ENCODE results near the gene F11R.
"Not testable (repeated sequence)": the region's sequence is repeated elsewhere in the genome, so short reads cannot be mapped to it uniquely, and the experiment has no call there.

Gene F11R

DNA sequence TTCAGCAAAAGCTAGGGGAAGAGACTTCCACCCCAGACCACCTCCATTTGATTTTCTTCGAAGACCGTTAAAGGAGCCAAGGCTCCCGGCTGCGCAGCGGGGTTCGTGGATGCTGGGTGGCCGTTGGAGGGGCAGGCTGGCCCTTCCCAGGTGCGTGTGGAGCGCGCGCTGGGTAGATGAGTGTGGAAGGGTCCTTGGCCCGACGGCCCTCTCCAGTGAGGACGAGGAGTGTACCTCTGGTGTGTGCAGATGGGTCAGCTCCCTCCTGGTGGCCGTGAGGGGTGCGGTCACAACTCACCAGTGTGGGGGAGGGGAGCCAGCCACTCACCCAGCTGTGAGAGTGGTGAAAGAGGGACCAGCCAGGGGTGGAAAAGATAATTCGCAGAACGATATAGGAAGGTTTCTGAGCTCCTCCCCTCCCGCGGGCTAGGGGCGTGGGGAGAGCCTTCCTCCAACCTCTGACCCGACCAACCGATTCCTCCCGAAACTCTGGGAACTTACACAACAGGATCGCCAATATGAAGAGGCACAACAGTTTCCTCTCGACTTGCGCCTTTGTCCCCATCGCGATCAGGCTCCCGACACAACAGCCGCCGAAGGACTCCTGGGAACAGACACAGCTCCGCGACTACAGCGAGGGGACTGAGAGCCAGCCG lies at the start of gene F11R:
Gene F11R, minus strand, starts transcription at position 644 of the 656 bp plus-strand sequence. Its CDS starts 79 bp downstream, at position 565.
- peak within 1 kb of the TSS; percentile 77 to 93 (median 91) for H3K4me3 ChIP-seq (ENCODE audit: low read depth in 1 of 5, low read length in 5 of 5)
- no peaks in the 10 kb centered on the region for H3K36me3 ChIP-seq (ENCODE audit: control insufficient read depth in 5 of 5, insufficient read depth in 5 of 5, low read length in 5 of 5)
- H3K27me3 ChIP-seq (ENCODE audit: control insufficient read depth in 5 of 5, insufficient read depth in 4 of 5, low read length in 5 of 5): no peaks in the 10 kb centered on the region
- H3K9ac ChIP-seq (ENCODE audit: low read length in 5 of 5): peak within 1 kb of the TSS; percentile 69 to 93 (median 84)
- peak within 1 kb of the TSS; percentile 94 for H3K27ac ChIP-seq (ENCODE audit: low read depth, low read length)
- no peaks in the 10 kb centered on the region for H3K9me3 ChIP-seq (ENCODE audit: control insufficient read depth in 5 of 5, low read length in 5 of 5)
- peaks cover 3 to 49% (median 44%) of the 10 kb centered on the region in 5 donors for H3K4me1 ChIP-seq (ENCODE audit: control insufficient read depth in 5 of 5, insufficient read depth in 5 of 5, low read length in 5 of 5)

DNA sequence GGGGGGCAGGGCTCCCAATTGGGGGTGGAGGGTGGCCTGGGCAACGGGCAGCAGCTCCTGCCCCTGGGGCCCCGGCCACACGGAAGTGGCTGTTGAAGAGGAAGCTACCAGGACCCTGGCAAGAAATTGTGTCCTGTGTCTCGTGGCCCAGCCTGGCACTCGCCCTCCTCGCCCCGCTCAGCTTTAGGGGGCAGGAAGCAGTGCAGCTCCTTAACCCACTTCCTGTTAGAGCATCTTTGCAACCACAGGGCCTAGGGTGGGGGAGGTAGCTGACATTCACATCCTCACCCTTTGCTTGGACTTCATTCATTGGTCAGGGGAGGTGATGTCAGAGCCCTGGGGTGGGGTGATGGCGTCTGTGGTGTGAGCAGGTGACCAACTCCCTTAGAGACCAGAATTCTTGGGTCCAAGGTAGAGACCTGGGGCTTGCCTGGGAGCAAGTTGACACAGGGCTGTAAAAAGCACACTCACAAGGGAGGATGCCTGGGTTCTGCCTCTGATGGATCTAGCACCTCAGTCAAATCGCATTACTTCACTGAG lies 48.8 kb upstream of the F11R start, which contains the start of gene ARHGAP30:
Gene ARHGAP30, minus strand, starts transcription at position 161 of the 540 bp plus-strand sequence. CDS start 267 bp downstream, outside the sequence.
- H3K9ac ChIP-seq (ENCODE audit: low read length in 5 of 5): peak within 1 kb of the TSS in 4 of 5 donors; percentile 41 to 68 (median 62)
- H3K27ac ChIP-seq (ENCODE audit: low read depth, low read length): peak within 1 kb of the TSS; percentile 37
- no peaks in the 10 kb centered on the region for H3K9me3 ChIP-seq (ENCODE audit: control insufficient read depth in 5 of 5, low read length in 5 of 5)
- peak within 1 kb of the TSS; percentile 45 to 73 (median 59) for H3K4me3 ChIP-seq (ENCODE audit: low read depth in 1 of 5, low read length in 5 of 5)
- H3K4me1 ChIP-seq (ENCODE audit: control insufficient read depth in 5 of 5, insufficient read depth in 5 of 5, low read length in 5 of 5): peaks cover 0 to 16% (median 8%) of the 10 kb centered on the region in 5 donors
- no peaks in the 10 kb centered on the region for H3K27me3 ChIP-seq (ENCODE audit: control insufficient read depth in 5 of 5, insufficient read depth in 4 of 5, low read length in 5 of 5)
- no peaks in the 10 kb centered on the region for H3K36me3 ChIP-seq (ENCODE audit: control insufficient read depth in 5 of 5, insufficient read depth in 5 of 5, low read length in 5 of 5)

DNA sequence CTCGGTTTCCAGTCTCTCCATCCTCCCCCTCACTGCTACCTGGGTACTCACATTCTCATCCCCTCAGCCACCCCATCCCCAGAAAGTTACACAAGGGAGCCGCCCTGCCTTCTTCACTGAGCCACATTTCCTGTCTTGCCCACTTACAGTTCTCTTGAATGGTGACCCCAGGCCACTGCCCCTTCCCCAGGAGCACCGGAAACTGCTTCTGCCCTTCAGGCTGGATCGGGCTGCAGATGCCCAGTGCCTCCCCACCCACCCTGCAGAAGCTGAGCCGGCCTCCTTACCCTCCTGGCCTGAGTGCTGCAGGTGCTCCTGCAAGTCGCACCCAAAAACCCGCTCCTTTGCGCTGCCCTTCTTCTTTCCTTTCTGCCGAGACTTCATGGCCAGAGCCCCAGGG lies 48.3 kb upstream of the F11R start:
- Histone ChIP-seq H3K27me3 (ENCODE audit: control insufficient read depth in 5 of 5, insufficient read depth in 4 of 5, low read length in 5 of 5) (no peaks in the 10 kb centered on the region), H3K9ac (ENCODE audit: low read length in 5 of 5) (peak overlapping the region in 4 of 5 donors; percentile 41 to 68 (median 62)), H3K4me1 (ENCODE audit: control insufficient read depth in 5 of 5, insufficient read depth in 5 of 5, low read length in 5 of 5) (peaks cover 0 to 16% (median 8%) of the 10 kb centered on the region in 5 donors), H3K4me3 (ENCODE audit: low read depth in 1 of 5, low read length in 5 of 5) (peak overlapping the region; percentile 45 to 73 (median 59)), H3K9me3 (ENCODE audit: control insufficient read depth in 5 of 5, low read length in 5 of 5) (no peaks in the 10 kb centered on the region), H3K27ac (ENCODE audit: low read depth, low read length) (peak overlapping the region; percentile 37), H3K36me3 (ENCODE audit: control insufficient read depth in 5 of 5, insufficient read depth in 5 of 5, low read length in 5 of 5) (no peaks in the 10 kb centered on the region)

DNA sequence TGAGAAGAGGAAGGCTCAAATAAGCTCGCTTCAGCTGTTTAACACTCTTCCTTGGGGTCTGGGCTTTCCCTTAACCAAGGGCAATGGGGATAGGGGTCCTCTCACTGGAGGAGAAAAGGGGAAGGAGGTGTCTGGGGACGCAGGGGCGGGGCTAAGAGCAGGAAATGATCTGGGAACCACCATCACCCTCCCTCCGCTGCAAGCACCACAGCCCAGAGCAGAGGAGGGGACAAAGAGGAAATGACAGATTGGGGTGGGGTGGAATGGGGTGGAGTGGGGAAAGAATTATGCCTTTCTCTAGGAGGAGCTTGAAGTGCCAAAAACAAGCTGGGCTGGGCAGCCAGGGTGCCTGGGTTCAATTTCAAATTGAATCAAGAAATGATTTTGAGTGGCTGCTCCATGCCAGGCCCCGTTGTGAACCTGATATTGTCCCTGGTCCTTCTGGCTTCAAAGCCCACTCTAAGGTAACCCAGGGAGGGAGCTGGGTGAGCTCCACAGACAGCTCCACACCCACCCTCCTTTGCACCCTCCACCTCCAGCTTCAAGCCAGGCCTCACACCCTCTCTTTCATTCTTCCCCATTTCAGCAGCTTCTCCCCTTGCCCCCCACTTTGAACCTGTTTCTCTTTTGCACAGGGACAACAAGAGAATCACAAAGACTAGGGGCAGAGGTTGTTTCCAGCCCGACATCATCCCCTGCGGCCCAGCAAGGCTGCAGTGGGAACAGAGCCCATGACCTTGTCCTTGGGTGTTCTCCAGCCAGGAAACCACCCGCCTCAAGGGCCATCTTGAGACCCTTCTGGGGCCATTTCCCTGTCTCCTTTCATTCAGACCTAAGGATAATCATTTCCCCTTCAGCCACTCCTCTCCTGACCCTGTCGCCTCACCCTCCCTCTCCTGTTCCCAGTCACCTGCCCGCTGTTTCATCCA lies 47.6 kb upstream of the F11R start:
- Histone ChIP-seq H3K9me3 (ENCODE audit: control insufficient read depth in 5 of 5, low read length in 5 of 5) (no peaks in the 10 kb centered on the region), H3K4me3 (ENCODE audit: low read depth in 1 of 5, low read length in 5 of 5) (peak overlapping the region; percentile 45 to 73 (median 59)), H3K4me1 (ENCODE audit: control insufficient read depth in 5 of 5, insufficient read depth in 5 of 5, low read length in 5 of 5) (peaks cover 0 to 16% (median 8%) of the 10 kb centered on the region in 5 donors), H3K27me3 (ENCODE audit: control insufficient read depth in 5 of 5, insufficient read depth in 4 of 5, low read length in 5 of 5) (no peaks in the 10 kb centered on the region), H3K9ac (ENCODE audit: low read length in 5 of 5) (peak overlapping the region in 4 of 5 donors; percentile 41 to 68 (median 62)), H3K27ac (ENCODE audit: low read depth, low read length) (peak overlapping the region; percentile 37), H3K36me3 (ENCODE audit: control insufficient read depth in 5 of 5, insufficient read depth in 5 of 5, low read length in 5 of 5) (no peaks in the 10 kb centered on the region)

DNA sequence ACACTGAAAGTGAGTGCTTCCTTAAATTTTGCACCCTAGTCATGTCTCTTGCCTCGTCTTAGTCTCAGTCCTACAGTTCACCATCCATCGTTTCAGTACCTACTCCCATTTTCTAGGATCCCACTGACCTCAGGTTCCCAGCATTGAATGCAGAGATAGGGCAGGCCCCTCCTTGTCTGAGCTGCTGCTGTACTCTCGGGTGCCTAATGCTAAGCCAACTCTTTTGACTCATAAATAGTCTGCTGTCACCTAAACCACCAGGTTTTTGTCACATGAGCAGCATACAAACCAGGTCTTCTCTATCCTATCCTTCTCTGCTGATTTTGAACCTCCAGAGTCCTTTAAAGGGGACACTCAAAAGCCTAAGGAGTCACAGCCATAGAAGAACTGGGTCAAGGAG lies 45.7 kb upstream of the F11R start:
- no peak overlapping the region for H3K9ac ChIP-seq (ENCODE audit: low read length in 5 of 5)
- H3K27me3 ChIP-seq (ENCODE audit: control insufficient read depth in 5 of 5, insufficient read depth in 4 of 5, low read length in 5 of 5): no peaks in the 10 kb centered on the region
- peaks cover 0 to 16% (median 4%) of the 10 kb centered on the region in 5 donors for H3K4me1 ChIP-seq (ENCODE audit: control insufficient read depth in 5 of 5, insufficient read depth in 5 of 5, low read length in 5 of 5)
- no peaks in the 10 kb centered on the region for H3K9me3 ChIP-seq (ENCODE audit: control insufficient read depth in 5 of 5, low read length in 5 of 5)
- no peak overlapping the region for H3K27ac ChIP-seq (ENCODE audit: low read depth, low read length)
- H3K4me3 ChIP-seq (ENCODE audit: low read depth in 1 of 5, low read length in 5 of 5): no peak overlapping the region
- H3K36me3 ChIP-seq (ENCODE audit: control insufficient read depth in 5 of 5, insufficient read depth in 5 of 5, low read length in 5 of 5): no peaks in the 10 kb centered on the region

DNA sequence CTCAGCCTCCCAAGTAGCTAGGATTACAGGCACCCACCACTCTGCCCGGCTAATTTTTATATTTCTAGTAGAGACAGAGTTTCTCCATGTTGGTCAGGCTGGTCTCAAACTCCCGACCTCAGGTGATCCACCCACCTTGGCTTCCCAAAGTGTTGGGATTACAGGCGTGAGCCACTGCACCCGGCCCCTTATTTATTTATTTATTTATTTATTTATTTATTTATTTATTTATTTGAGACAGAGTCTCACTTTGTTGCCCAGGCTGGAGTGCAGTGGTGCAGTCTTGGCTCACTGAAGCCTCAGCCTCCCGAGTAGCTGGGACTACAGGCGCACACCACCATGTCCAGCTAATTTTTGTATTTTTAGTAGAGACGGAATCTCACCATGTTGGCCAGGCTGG lies 44.7 kb upstream of the F11R start:
- not testable (repeated sequence) for H3K27ac ChIP-seq (ENCODE audit: low read depth, low read length); H3K9me3 ChIP-seq (ENCODE audit: control insufficient read depth in 5 of 5, low read length in 5 of 5); H3K9ac ChIP-seq (ENCODE audit: low read length in 5 of 5); H3K36me3 ChIP-seq (ENCODE audit: control insufficient read depth in 5 of 5, insufficient read depth in 5 of 5, low read length in 5 of 5); H3K27me3 ChIP-seq (ENCODE audit: control insufficient read depth in 5 of 5, insufficient read depth in 4 of 5, low read length in 5 of 5); H3K4me3 ChIP-seq (ENCODE audit: low read depth in 1 of 5, low read length in 5 of 5)
- peaks cover 0 to 16% (median 4%) of the 10 kb centered on the region in 5 donors for H3K4me1 ChIP-seq (ENCODE audit: control insufficient read depth in 5 of 5, insufficient read depth in 5 of 5, low read length in 5 of 5)

DNA sequence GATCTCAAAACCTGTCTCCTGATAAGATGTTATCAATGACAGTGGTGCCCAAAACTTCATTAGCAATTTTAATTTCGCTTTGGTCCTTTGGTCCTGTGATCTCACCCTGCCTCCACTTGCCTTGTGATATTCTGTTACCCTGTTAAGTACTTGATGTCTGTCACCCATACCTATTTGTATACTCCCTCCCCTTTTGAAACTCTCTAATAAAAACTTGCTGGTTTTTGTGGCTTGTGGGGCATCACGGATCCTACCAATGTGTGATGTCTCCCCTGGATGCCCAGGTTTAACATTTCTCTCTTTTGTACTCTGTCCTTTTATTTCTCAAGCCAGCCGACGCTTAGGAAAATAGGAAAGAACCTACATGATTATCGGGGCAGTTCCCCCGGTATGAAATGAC lies 43.0 kb upstream of the F11R start:
- H3K9me3 ChIP-seq (ENCODE audit: control insufficient read depth in 5 of 5, low read length in 5 of 5); H3K27me3 ChIP-seq (ENCODE audit: control insufficient read depth in 5 of 5, insufficient read depth in 4 of 5, low read length in 5 of 5); H3K9ac ChIP-seq (ENCODE audit: low read length in 5 of 5); H3K4me3 ChIP-seq (ENCODE audit: low read depth in 1 of 5, low read length in 5 of 5); H3K4me1 ChIP-seq (ENCODE audit: control insufficient read depth in 5 of 5, insufficient read depth in 5 of 5, low read length in 5 of 5); H3K36me3 ChIP-seq (ENCODE audit: control insufficient read depth in 5 of 5, insufficient read depth in 5 of 5, low read length in 5 of 5); H3K27ac ChIP-seq (ENCODE audit: low read depth, low read length): not testable (repeated sequence)

DNA sequence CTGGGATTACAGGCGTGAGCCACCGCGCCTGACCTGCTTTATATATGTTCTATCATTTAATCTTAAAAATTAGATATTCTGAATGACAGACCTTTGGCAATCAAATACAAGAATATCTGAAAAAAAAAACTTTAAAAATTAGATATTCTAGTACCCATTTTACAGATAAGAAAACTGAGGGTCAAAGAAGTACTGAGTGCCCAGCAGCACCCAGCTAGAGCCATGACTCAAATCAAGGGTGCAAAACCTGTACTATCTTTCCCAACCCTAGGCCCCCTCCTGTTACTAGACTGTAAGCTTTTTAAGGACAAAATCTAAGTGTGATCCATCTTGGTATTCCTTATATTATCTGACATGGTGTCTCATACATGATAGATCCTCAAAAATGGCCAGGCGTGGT lies 40.5 kb upstream of the F11R start:
- no peaks in the 10 kb centered on the region for H3K9me3 ChIP-seq (ENCODE audit: control insufficient read depth in 5 of 5, low read length in 5 of 5)
- no peaks in the 10 kb centered on the region for H3K4me1 ChIP-seq (ENCODE audit: control insufficient read depth in 5 of 5, insufficient read depth in 5 of 5, low read length in 5 of 5)
- H3K9ac ChIP-seq (ENCODE audit: low read length in 5 of 5): no peak overlapping the region
- H3K36me3 ChIP-seq (ENCODE audit: control insufficient read depth in 5 of 5, insufficient read depth in 5 of 5, low read length in 5 of 5): peaks cover 0 to 13% (median 0%) of the 10 kb centered on the region in 5 donors
- no peak overlapping the region for H3K27ac ChIP-seq (ENCODE audit: low read depth, low read length)
- no peak overlapping the region for H3K4me3 ChIP-seq (ENCODE audit: low read depth in 1 of 5, low read length in 5 of 5)
- peaks cover 0 to 2% (median 0%) of the 10 kb centered on the region in 5 donors for H3K27me3 ChIP-seq (ENCODE audit: control insufficient read depth in 5 of 5, insufficient read depth in 4 of 5, low read length in 5 of 5)

DNA sequence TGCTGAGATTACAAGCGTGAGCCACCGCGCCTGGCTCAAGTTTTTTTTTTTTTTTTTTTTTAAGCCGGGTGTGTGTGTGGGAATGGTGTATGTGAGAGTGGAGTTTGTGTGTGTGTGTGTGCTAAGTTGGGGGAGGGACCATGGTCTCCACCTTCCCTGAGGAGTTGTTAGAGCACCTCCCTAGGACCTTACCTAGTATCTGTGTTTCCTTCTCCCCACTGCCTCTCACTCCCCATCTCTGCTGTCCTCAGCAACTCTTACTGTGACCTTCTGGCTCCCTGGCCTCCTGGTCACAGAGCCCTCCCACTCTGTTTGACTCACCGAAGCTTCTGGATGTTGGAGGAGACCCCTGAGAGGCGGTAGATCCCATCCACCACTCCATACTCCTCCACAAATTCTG lies 38.3 kb upstream of the F11R start:
- no peak overlapping the region for H3K27ac ChIP-seq (ENCODE audit: low read depth, low read length)
- H3K4me3 ChIP-seq (ENCODE audit: low read depth in 1 of 5, low read length in 5 of 5): no peak overlapping the region
- H3K9me3 ChIP-seq (ENCODE audit: control insufficient read depth in 5 of 5, low read length in 5 of 5): no peaks in the 10 kb centered on the region
- H3K27me3 ChIP-seq (ENCODE audit: control insufficient read depth in 5 of 5, insufficient read depth in 4 of 5, low read length in 5 of 5): peaks cover 0 to 12% (median 4%) of the 10 kb centered on the region in 5 donors
- H3K36me3 ChIP-seq (ENCODE audit: control insufficient read depth in 5 of 5, insufficient read depth in 5 of 5, low read length in 5 of 5): peaks cover 0 to 23% (median 0%) of the 10 kb centered on the region in 5 donors
- no peak overlapping the region for H3K9ac ChIP-seq (ENCODE audit: low read length in 5 of 5)
- H3K4me1 ChIP-seq (ENCODE audit: control insufficient read depth in 5 of 5, insufficient read depth in 5 of 5, low read length in 5 of 5): no peaks in the 10 kb centered on the region
